Panc1 (cell line): ENCODE data around the gene ERI2. TPM values are rescaled to one million over a fixed set of nuclear protein-coding genes. Genes with fewer than 3 reads are reported as not detected.

Source experiments
- ATAC-seq: fragments of 200-7000 bp; cut with Tn5 transposase; 2 replicates; pipeline ENCODE4 v1.9.1; 2020; ENCODE audit warnings: mild to moderate bottlenecking, moderate library complexity
- BruUV-seq: library from RNA; stranded (reverse); fragments of 400-500 nt; replicated peaks from 2 replicates; lab custom pipeline; 2021; lab: Mats Ljungman, UMichigan
- CTCF ChIA-PET: fragments of 300-600 bp; sonication (Branson Sonifier 250); formaldehyde crosslinking; loops from one replicate; lab custom pipeline; 2022; ENCODE audit warnings: antibody characterized with exemption; lab: Charles Lee
- POLR2A ChIA-PET: fragments of 300-600 bp; sonication (Branson Sonifier 250); formaldehyde crosslinking; loops from one replicate; lab custom pipeline; 2022; ENCODE audit warnings: antibody characterized with exemption; lab: Charles Lee
- DNase-seq: peaks from one replicate; pipeline ENCODE4 v3.0.0-alpha.2; 2010; ENCODE audit warnings: low read depth, low spot score
- H3K27ac ChIP-seq: 2 replicates; pipeline ENCODE4 v1.5.1; 2011; ENCODE audit warnings: mild to moderate bottlenecking, low read length, inconsistent platforms
- H3K27me3 ChIP-seq: fragments of 200-500 bp; sonication (Bioruptor generic); 2 replicates; pipeline ENCODE4 v1.6.0; 2014; ENCODE audit warnings: low read length, inconsistent platforms; ENCODE audit not compliant: control insufficient read depth, insufficient read depth
- H3K36me3 ChIP-seq: fragments of 200-500 bp; sonication (Bioruptor generic); 2 replicates; pipeline ENCODE4 v1.5.1; 2014; ENCODE audit warnings: inconsistent platforms, mild to moderate bottlenecking, low read length, moderate library complexity; ENCODE audit not compliant: control insufficient read depth, insufficient read depth
- H3K4me1 ChIP-seq: 2 replicates; pipeline ENCODE4 v1.5.1; 2011; ENCODE audit warnings: inconsistent platforms, mild to moderate bottlenecking, low read length, moderate library complexity; ENCODE audit not compliant: control insufficient read depth, insufficient read depth
- H3K4me3 ChIP-seq, 2 experiments: 2 replicates each; pipeline ENCODE4 v1.5.1; 2011 to 2012; ENCODE audit warnings: low read depth in 2 of 2, low read length in 2 of 2, mild to moderate bottlenecking in 2 of 2, inconsistent platforms in 1 of 2, moderate library complexity in 1 of 2
- H3K9me3 ChIP-seq: fragments of 200-500 bp; sonication (Bioruptor generic); 2 replicates; pipeline ENCODE4 v1.5.1; 2014; ENCODE audit warnings: low read depth, mild to moderate bottlenecking, inconsistent platforms, low read length, moderate library complexity; ENCODE audit not compliant: control insufficient read depth, insufficient read depth
- POLR2AphosphoS5 ChIP-seq: IDR thresholded peaks from 2 replicates; pipeline ENCODE4 v1.6.1; 2012; ENCODE audit warnings: mild to moderate bottlenecking, low read depth, low read length, moderate library complexity
- SIN3A ChIP-seq: IDR thresholded peaks from 2 replicates; pipeline ENCODE4 v1.6.1; 2012; ENCODE audit warnings: low read depth, mild to moderate bottlenecking, low read length, moderate library complexity, borderline replicate concordance; ENCODE audit not compliant: insufficient read depth
- TCF7L2 ChIP-seq: IDR thresholded peaks from 2 replicates; pipeline ENCODE4 v1.6.1; 2011; ENCODE audit warnings: mild to moderate bottlenecking, low read depth, low read length, inconsistent platforms
- in situ Hi-C: cut with HindIII; loops from 2 replicates; pipeline ENCODE4 v1.10.0; 2016; ENCODE audit warnings: low sequenced_read_pairs, low pct_unique_long_range_greater_than_20kb
- intact Hi-C: fragments of 100-400 bp; cut with micrococcal nuclease; formaldehyde crosslinking; loops from one replicate; pipeline ENCODE4 v1.10.0; 2022; ENCODE audit not compliant: unreplicated experiment
- total RNA-seq: library from RNA; stranded (reverse); gene quantifications from one replicate; pipeline ENCODE4 v1.2.1, GENCODE V29; 2021; ENCODE audit not compliant: unreplicated experiment
- TF ChIP-seq, protein P1 (sequence below): fragments of 450-650 bp; IDR thresholded peaks from 2 replicates; pipeline ENCODE4 v1.5.1; 2017; ENCODE audit warnings: mild to moderate bottlenecking
- TF ChIP-seq, protein P2 (sequence below), 2 experiments: IDR thresholded peaks; 2 replicates each; pipeline ENCODE4 v1.6.1; 2011 to 2012; ENCODE audit warnings: low read depth in 2 of 2, control low read depth in 1 of 2, low read length in 1 of 2, mild to moderate bottlenecking in 1 of 2, moderate library complexity in 1 of 2; ENCODE audit not compliant: insufficient read depth in 1 of 2

Gene ERI2
- total RNA-seq, 1 experiment from 2014 or later: 20.4 TPM

DNA sequence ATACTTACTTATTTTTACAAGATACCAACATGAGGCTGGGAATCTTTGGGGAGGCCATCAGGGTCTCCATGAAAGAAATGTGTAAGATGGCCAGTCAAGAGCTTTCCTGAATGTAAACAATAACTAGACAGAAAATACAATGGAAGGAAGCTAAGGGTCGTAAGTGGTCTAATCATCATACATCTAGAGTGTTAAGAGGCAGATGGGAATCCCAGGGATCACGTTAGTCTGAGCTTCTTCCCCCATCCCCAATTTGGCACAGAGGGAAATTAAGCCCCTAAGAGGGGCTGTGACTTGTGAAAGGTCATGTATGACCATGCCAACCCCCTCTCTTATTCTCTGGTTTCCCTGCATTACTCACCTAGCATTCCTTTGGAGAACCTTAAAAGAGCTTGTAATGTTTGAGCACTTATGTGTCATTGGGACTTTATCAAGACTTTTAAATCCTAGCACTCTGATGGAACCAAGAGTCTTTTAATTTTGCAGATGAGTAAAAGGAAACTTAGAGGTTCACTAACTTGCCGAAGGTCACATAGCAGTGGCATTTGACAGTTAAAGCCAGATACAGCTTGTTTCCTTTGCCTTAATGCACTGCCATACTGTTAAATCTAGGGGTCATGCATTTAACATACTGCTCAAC, 47.8 kb upstream of the ERI2 start:
- in situ Hi-C loops: no loop called here
- ChIA-PET POLR2A (no interaction called here), CTCF (no interaction called here)
- H3K27me3 ChIP-seq: no peaks in the 10 kb centered on the region
- DNase-seq: no peak
- TF ChIP-seq POLR2AphosphoS5 (no peak), TCF7L2 (no peak), SIN3A (no peak)
- TF ChIP-seq, protein P1, sequence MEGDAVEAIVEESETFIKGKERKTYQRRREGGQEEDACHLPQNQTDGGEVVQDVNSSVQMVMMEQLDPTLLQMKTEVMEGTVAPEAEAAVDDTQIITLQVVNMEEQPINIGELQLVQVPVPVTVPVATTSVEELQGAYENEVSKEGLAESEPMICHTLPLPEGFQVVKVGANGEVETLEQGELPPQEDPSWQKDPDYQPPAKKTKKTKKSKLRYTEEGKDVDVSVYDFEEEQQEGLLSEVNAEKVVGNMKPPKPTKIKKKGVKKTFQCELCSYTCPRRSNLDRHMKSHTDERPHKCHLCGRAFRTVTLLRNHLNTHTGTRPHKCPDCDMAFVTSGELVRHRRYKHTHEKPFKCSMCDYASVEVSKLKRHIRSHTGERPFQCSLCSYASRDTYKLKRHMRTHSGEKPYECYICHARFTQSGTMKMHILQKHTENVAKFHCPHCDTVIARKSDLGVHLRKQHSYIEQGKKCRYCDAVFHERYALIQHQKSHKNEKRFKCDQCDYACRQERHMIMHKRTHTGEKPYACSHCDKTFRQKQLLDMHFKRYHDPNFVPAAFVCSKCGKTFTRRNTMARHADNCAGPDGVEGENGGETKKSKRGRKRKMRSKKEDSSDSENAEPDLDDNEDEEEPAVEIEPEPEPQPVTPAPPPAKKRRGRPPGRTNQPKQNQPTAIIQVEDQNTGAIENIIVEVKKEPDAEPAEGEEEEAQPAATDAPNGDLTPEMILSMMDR: no peak
- TF ChIP-seq, protein P2, sequence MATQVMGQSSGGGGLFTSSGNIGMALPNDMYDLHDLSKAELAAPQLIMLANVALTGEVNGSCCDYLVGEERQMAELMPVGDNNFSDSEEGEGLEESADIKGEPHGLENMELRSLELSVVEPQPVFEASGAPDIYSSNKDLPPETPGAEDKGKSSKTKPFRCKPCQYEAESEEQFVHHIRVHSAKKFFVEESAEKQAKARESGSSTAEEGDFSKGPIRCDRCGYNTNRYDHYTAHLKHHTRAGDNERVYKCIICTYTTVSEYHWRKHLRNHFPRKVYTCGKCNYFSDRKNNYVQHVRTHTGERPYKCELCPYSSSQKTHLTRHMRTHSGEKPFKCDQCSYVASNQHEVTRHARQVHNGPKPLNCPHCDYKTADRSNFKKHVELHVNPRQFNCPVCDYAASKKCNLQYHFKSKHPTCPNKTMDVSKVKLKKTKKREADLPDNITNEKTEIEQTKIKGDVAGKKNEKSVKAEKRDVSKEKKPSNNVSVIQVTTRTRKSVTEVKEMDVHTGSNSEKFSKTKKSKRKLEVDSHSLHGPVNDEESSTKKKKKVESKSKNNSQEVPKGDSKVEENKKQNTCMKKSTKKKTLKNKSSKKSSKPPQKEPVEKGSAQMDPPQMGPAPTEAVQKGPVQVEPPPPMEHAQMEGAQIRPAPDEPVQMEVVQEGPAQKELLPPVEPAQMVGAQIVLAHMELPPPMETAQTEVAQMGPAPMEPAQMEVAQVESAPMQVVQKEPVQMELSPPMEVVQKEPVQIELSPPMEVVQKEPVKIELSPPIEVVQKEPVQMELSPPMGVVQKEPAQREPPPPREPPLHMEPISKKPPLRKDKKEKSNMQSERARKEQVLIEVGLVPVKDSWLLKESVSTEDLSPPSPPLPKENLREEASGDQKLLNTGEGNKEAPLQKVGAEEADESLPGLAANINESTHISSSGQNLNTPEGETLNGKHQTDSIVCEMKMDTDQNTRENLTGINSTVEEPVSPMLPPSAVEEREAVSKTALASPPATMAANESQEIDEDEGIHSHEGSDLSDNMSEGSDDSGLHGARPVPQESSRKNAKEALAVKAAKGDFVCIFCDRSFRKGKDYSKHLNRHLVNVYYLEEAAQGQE (IDR thresholded peaks at IDR 0.05; ENCODE audit: insufficient read depth in 1 of 2, low read depth in 2 of 2, low read length in 1 of 2): no peak
- no peak overlapping the region for H3K4me3 ChIP-seq
- no peak for ATAC-seq
- no TSS peak for BruUV-seq
- no peaks in the 10 kb centered on the region for H3K9me3 ChIP-seq
- peaks cover 4% of the 10 kb centered on the region for H3K36me3 ChIP-seq
- intact Hi-C loops: no loop called here
- H3K4me1 ChIP-seq: peaks cover 23% of the 10 kb centered on the region
- no peak overlapping the region for H3K27ac ChIP-seq

DNA sequence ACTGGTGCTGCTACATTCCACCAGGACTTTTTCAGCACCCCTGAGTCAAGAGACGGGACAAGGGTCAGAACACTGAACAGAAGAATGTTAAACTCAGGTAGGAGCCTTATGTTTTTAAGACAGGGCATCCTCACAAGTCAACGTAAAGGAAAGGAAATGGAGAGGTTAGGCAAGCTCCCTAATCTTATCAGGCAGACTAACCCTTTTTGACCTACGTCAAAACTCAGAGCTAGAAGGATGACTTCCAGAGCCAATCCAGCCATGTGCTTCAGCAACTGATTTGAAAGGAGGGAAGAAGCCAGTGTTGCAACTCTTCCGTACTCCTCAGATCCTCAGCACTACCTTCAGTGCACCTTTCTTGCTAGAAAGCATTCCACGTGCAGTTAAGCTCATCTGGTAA, 46.9 kb upstream of the ERI2 start:
- Histone ChIP-seq H3K27ac (no peak overlapping the region), H3K9me3 (no peaks in the 10 kb centered on the region), H3K4me3 (no peak overlapping the region), H3K27me3 (no peaks in the 10 kb centered on the region), H3K36me3 (peaks cover 4% of the 10 kb centered on the region), H3K4me1 (peaks cover 23% of the 10 kb centered on the region)
- POLR2A ChIA-PET: interaction anchor here (0.6 kb wide), 1 partner anchor 316 kb away, joined by 4 read pairs; no protein-coding TSS in a partner anchor
- no peak for DNase-seq
- ATAC-seq: no peak
- intact Hi-C loops: no loop called here
- in situ Hi-C loops: no loop called here
- CTCF ChIA-PET: no interaction called here
- TF ChIP-seq TCF7L2 (no peak), POLR2AphosphoS5 (no peak), SIN3A (no peak)
- TF ChIP-seq, protein P2 (IDR thresholded peaks at IDR 0.05; ENCODE audit: insufficient read depth in 1 of 2, low read depth in 2 of 2, low read length in 1 of 2): no peak
- TF ChIP-seq, protein P1: no peak
- no TSS peak for BruUV-seq
